Retinal pigment epithelial cell (primary cell): ENCODE measurements around the gene CDC14B.

Source experiments
- DNase-seq: peaks from one replicate; pipeline ENCODE4 v3.0.0-alpha.2; 2010; ENCODE audit warnings: low read depth
- H3K4me3 ChIP-seq: 2 replicates; pipeline ENCODE4 v1.5.1; 2011; ENCODE audit warnings: mild to moderate bottlenecking, low read length, control low read depth, moderate library complexity
- TF ChIP-seq, protein P1 (sequence below): conservative IDR thresholded peaks from 2 replicates; pipeline ENCODE4 v1.5.1; 2011; ENCODE audit warnings: low read depth, low read length, control low read depth, inconsistent platforms

Gene CDC14B

GRCh38 chr9:96476013-96476412 is 143.6 kb downstream of the CDC14B start:
- DNase-seq, result no peak
- TF ChIP-seq, protein P1, sequence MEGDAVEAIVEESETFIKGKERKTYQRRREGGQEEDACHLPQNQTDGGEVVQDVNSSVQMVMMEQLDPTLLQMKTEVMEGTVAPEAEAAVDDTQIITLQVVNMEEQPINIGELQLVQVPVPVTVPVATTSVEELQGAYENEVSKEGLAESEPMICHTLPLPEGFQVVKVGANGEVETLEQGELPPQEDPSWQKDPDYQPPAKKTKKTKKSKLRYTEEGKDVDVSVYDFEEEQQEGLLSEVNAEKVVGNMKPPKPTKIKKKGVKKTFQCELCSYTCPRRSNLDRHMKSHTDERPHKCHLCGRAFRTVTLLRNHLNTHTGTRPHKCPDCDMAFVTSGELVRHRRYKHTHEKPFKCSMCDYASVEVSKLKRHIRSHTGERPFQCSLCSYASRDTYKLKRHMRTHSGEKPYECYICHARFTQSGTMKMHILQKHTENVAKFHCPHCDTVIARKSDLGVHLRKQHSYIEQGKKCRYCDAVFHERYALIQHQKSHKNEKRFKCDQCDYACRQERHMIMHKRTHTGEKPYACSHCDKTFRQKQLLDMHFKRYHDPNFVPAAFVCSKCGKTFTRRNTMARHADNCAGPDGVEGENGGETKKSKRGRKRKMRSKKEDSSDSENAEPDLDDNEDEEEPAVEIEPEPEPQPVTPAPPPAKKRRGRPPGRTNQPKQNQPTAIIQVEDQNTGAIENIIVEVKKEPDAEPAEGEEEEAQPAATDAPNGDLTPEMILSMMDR, result no peak
- no peak overlapping the region for H3K4me3 ChIP-seq

GRCh38 chr9:96467784-96468183 is 151.9 kb downstream of the CDC14B start:
- no peak overlapping the region for H3K4me3 ChIP-seq
- no peak for DNase-seq
- TF ChIP-seq, protein P1, result no peak

DNA sequence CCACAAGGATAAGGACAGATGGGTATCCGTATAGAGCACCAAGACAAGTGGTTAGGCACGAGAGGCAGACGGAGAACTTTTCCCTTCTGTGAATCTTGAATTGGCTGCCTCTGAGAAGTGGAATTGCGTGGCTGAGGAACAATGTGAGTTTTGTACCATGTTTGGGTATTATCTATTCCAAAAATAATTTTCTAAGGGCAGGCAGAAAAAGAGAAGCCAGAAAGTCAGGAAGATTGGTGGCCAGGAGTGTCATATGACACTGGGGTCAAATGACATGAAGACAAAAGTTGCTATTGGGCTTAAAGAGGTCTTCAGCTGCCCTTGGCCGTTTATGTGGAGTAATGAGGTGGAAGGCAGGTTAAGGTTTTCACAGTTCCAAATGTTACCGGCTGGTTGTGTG is 155.2 kb downstream of the CDC14B start:
- no peak overlapping the region for H3K4me3 ChIP-seq
- TF ChIP-seq, protein P1, result no peak
- no peak for DNase-seq

GRCh38 chr9:96462541-96462940 is 157.1 kb downstream of the CDC14B start:
- H3K4me3 ChIP-seq, result no peak overlapping the region
- no peak for DNase-seq
- TF ChIP-seq, protein P1, result no peak

DNA sequence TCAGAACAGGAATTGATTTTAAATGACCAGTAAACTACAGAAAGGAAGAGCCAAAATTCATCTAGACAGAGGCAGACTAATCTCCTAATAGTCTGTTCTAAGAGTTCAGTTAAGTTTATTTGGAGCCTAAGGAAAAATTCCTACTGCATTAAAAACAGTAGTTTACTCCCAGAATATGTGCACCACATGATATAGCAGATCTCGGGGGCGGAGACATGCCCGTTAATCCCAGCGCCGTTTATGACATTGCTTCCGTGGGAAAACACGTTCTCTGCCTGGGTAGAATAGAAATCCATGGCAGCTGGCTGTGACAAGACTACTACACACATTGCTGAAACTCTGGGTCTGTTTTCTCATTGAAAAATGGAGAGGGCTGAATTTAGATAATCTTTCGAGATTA is 158.3 kb downstream of the CDC14B start:
- DNase-seq, result peak; percentile 40
- TF ChIP-seq, protein P1, result no peak
- H3K4me3 ChIP-seq, result no peak overlapping the region

GRCh38 chr9:96460882-96461281 is 158.8 kb downstream of the CDC14B start:
- no peak for DNase-seq
- TF ChIP-seq, protein P1, result no peak

GRCh38 chr9:96460470-96460869 is 159.2 kb downstream of the CDC14B start:
- DNase-seq, result no peak
- H3K4me3 ChIP-seq, result no peak overlapping the region
- TF ChIP-seq, protein P1, result no peak

More at GRCh38 chr9:96460882-96461281, 158.8 kb downstream of the CDC14B start:
- no peak overlapping the region for H3K4me3 ChIP-seq
